A673 (cell line): ENCODE results near the gene CCDC78.

ENCODE experiments used
- CTCF ChIP-seq: fragments of 300-800, 200-600 bp; sonication (generic); conservative IDR thresholded peaks from 2 replicates; pipeline ENCODE4 v1.5.1; 2017; ENCODE audit warnings: low read depth, mild to moderate bottlenecking, antibody characterized with exemption, low read length, moderate library complexity, mixed read lengths
- EZH2 ChIP-seq: fragments of 200-600 bp; sonication (generic); IDR thresholded peaks from 2 replicates; pipeline ENCODE4 v1.6.1; 2017; ENCODE audit warnings: borderline replicate concordance, low read depth, mild to moderate bottlenecking, mixed read lengths, antibody characterized with exemption, low read length; ENCODE audit not compliant: poor library complexity, severe bottlenecking

GRCh38 chr16:680625-680945 lies 45.7 kb downstream of the CCDC78 start:
- TF ChIP-seq CTCF (no peak), EZH2 (no peak)
